WI38 (cell line): ENCODE results near the gene HTN3.

Experiments
- H3K4me3 ChIP-seq: 2 replicates; pipeline ENCODE4 v1.5.1; 2011; ENCODE audit warnings: low read depth, mild to moderate bottlenecking, control low read depth, low read length
- TF ChIP-seq, protein P1 (sequence below): IDR thresholded peaks from 2 replicates; pipeline ENCODE4 v1.5.1; 2012; ENCODE audit warnings: low read depth, mild to moderate bottlenecking, control low read depth, low read length

The HTN3 gene

DNA sequence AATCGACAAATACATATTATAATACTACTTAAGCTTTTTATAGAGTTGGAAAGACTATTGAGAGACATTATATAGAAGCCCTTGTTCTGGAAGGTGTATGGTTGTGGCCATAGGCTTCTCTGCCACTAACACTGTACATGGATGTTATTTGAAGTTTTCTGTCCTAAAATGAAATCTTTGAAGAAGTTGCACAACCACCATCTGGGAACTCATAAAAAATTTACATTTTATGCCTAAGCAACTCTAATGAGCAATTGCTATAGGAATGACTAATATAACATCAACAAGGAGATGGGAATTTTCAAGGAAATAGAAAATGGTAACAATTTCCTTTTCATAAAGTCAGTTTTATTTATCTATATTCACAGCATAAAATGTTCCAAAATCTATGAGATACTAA is 29.4 kb downstream of the HTN3 start:
- TF ChIP-seq, protein P1, sequence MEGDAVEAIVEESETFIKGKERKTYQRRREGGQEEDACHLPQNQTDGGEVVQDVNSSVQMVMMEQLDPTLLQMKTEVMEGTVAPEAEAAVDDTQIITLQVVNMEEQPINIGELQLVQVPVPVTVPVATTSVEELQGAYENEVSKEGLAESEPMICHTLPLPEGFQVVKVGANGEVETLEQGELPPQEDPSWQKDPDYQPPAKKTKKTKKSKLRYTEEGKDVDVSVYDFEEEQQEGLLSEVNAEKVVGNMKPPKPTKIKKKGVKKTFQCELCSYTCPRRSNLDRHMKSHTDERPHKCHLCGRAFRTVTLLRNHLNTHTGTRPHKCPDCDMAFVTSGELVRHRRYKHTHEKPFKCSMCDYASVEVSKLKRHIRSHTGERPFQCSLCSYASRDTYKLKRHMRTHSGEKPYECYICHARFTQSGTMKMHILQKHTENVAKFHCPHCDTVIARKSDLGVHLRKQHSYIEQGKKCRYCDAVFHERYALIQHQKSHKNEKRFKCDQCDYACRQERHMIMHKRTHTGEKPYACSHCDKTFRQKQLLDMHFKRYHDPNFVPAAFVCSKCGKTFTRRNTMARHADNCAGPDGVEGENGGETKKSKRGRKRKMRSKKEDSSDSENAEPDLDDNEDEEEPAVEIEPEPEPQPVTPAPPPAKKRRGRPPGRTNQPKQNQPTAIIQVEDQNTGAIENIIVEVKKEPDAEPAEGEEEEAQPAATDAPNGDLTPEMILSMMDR, result no peak
- no peak overlapping the region for H3K4me3 ChIP-seq

DNA sequence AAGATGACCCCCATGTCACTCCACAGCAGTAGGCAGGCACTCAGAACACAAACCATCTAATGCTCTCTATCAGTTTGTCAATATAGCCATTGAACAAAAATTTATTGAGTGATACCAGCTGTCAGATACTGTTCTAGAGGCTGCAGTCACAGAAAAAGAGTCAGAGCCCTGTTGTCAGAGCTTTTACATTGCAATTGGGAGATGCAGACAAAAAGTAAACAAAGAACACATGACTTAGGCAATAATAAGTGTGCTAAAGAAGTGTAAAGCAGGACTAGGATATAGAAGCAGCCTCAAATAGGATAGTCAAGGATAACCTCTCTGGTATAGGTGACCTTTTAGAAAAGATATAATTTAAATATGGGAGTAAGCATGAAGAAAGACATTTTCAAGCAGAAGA is 30.9 kb downstream of the HTN3 start:
- H3K4me3 ChIP-seq, result no peak overlapping the region
- TF ChIP-seq, protein P1, result no peak

DNA sequence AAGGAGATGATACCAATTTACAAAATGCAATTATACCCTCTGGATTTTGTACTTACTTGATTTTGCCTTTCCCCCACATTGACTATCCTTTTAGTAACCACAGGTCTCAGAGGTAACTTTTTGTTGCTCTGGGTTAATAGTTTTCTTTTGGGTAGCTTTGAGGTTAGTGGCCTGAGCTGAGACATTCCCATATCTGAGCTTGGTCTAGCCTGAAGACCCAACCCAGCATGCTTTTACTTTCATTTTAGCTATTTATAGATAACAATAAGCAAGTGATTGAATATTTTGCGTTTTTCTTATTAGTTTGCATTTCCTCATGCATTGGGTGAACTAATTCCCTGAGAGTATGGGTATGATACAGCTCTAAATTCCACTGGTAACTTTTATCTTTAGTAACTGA is 33.7 kb downstream of the HTN3 start:
- H3K4me3 ChIP-seq, result no peak overlapping the region
- TF ChIP-seq, protein P1, result no peak

DNA sequence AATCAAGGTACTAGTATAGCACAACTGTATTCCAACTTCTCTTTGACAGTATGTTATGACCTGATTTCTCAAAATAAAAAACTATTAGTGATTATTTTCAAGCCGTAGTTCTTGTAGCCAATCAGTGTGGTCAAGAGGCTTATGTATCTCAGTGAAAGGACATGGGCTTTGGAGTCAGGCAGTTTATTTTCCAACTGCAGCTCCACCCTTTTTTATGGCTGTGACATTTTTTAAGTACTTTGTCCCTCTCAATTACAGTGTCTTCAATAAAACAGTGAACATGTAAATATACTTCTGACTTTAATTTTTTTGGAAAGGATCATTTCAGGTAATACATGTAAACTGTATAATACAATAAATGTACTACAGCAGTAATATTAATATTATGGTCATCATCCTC is 51.9 kb downstream of the HTN3 start:
- H3K4me3 ChIP-seq, result no peak overlapping the region
- TF ChIP-seq, protein P1, result no peak
